Stomach (tissue), 9 donors: Measurements from ENCODE around the gene RMC1. TPM values are rescaled to one million over a fixed set of nuclear protein-coding genes. Genes with fewer than 3 reads are reported as not detected.
"Not testable (repeated sequence)": the region's sequence is repeated elsewhere in the genome, so short reads cannot be mapped to it uniquely, and the experiment has no call there.

ENCODE experiments used
- DNase-seq, 2 donors: peaks; one replicate each; pipeline versions ENCODE4 v3.0.0 to v3.0.0-alpha.2; 2013 to 2019
- H3K27ac ChIP-seq, 5 donors: fragments of 200-600 bp in 4 of 5; sonication (generic) in 4 of 5; one replicate each; pipeline ENCODE4 v1.5.1; 2013 to 2019; ENCODE audit warnings: mild to moderate bottlenecking in 1 of 5, moderate library complexity in 1 of 5
- H3K27me3 ChIP-seq, 3 donors: fragments of 200-600 bp; sonication (generic); one replicate each; pipeline ENCODE4 v1.5.1; 2017 to 2019; ENCODE audit warnings: mixed run types in 1 of 3
- H3K36me3 ChIP-seq, 4 donors: fragments of 200-600 bp; sonication (generic); 1 replicate in 3 of 4; 2 replicates in 1 of 4; pipeline ENCODE4 v1.5.1; 2016 to 2019
- H3K4me1 ChIP-seq, 4 donors: fragments of 200-600 bp; sonication (generic); one replicate each; pipeline ENCODE4 v1.5.1; 2016 to 2019
- H3K4me3 ChIP-seq, 4 donors: fragments of 200-600 bp; sonication (generic) in 3 of 4; one replicate each; pipeline ENCODE4 v1.5.1; 2016 to 2019; ENCODE audit warnings: mild to moderate bottlenecking in 1 of 4
- H3K9me3 ChIP-seq, 4 donors: fragments of 200-600 bp; sonication (generic); one replicate each; pipeline ENCODE4 v1.5.1; 2016 to 2019
- EP300 ChIP-seq: sonication (generic); formaldehyde crosslinking; IDR thresholded peaks from one replicate; pipeline ENCODE4 v1.6.1; 2017; ENCODE audit warnings: antibody characterized with exemption
- POLR2A ChIP-seq, 4 donors: fragments of 450-650 bp; IDR thresholded peaks; one replicate each; pipeline ENCODE4 v1.6.1; 2016; ENCODE audit warnings: antibody characterized with exemption in 4 of 4, control low read depth in 2 of 4, mild to moderate bottlenecking in 1 of 4, moderate library complexity in 1 of 4
- POLR2AphosphoS5 ChIP-seq, 3 donors: sonication (generic); formaldehyde crosslinking; IDR thresholded peaks; one replicate each; pipeline ENCODE4 v1.6.1; 2016; ENCODE audit warnings: antibody characterized with exemption in 3 of 3
- WGBS, 5 donors: extraction: QIAGEN DNeasy Blood & Tissue Kit in 3 of 5; methylation state at CpG; one replicate each; pipeline versions ENCODE4 v1.1.5 to v1.1.7; 2013 to 2018; 5-methylcytosine and 5-hydroxymethylcytosine counted together
- intact Hi-C: fragments of 100-400 bp; cut with DNase I; formaldehyde crosslinking; loops from one replicate; pipeline ENCODE4 v1.15.1; 2023; ENCODE audit warnings: low total_unique reads
- polyA plus RNA-seq, 3 donors: library from polyadenylated mRNA; stranded (reverse); fragments of 200-250 nt; gene quantifications; one replicate each; pipeline ENCODE4 v1.2.3, GENCODE V29; 2013
- total RNA-seq, 5 donors: library from RNA; depleted of rRNA; stranded (reverse); fragments of >200 nt; gene quantifications; one replicate each; pipeline versions ENCODE4 v1.1.0 to v1.2.3, GENCODE V29; 2014 to 2016
- TF ChIP-seq, protein P1 (sequence below), 7 experiments: fragments of 450-650 bp in 4 of 7; fragments of 200-600 bp in 3 of 7; sonication (generic) in 3 of 7; IDR thresholded peaks; one replicate each; pipeline ENCODE4 v1.5.1; 2016 to 2019; ENCODE audit warnings: antibody characterized with exemption in 7 of 7, control low read depth in 2 of 7, mild to moderate bottlenecking in 1 of 7
- donor health status: healthy with polysubstance abuse.
- donor health status: Bipolar disorder and iron deficiency.
- donor health status: healthy.

Gene RMC1
- total and polyA plus RNA-seq, 8 donors: 0.87 to 41.2 (median 31.6) TPM

DNA sequence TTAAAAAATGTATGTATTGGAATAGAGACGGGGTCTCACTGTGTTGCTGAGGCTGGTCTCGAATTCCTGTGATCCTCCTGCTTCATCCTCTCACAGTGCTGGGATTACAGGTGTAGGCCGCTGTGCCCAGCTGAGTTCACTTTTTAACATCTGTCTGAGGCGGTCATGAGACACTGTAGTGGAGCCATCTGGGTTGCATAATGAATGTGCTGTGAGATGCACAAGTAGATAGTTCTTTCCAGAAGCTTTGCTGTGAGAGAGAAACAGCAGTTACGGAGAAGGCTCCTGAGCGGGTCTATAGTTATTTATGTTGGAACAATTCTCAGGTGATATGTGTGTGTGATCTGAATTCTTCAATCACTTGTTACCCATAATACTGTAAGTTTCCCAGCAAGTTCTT is 3.1 kb downstream of the RMC1 start:
- 76 to 93% (median 81%) methylated on average over 6 of the region's 6 CpGs for WGBS, 5 donors
- peaks cover 16 to 53% (median 50%) of the 10 kb centered on the region in 4 donors for H3K36me3 ChIP-seq
- no peaks in the 10 kb centered on the region for H3K9me3 ChIP-seq
- DNase-seq: no peak
- TF ChIP-seq POLR2AphosphoS5 (IDR thresholded peaks at IDR 0.05) (no peak), EP300 (no peak), POLR2A (IDR thresholded peaks at IDR 0.05) (no peak)
- TF ChIP-seq, protein P1, sequence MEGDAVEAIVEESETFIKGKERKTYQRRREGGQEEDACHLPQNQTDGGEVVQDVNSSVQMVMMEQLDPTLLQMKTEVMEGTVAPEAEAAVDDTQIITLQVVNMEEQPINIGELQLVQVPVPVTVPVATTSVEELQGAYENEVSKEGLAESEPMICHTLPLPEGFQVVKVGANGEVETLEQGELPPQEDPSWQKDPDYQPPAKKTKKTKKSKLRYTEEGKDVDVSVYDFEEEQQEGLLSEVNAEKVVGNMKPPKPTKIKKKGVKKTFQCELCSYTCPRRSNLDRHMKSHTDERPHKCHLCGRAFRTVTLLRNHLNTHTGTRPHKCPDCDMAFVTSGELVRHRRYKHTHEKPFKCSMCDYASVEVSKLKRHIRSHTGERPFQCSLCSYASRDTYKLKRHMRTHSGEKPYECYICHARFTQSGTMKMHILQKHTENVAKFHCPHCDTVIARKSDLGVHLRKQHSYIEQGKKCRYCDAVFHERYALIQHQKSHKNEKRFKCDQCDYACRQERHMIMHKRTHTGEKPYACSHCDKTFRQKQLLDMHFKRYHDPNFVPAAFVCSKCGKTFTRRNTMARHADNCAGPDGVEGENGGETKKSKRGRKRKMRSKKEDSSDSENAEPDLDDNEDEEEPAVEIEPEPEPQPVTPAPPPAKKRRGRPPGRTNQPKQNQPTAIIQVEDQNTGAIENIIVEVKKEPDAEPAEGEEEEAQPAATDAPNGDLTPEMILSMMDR (IDR thresholded peaks at IDR 0.05): no peak
- H3K4me3 ChIP-seq: no peak overlapping the region
- no peak overlapping the region for H3K27ac ChIP-seq
- intact Hi-C loops: no loop called here
- H3K27me3 ChIP-seq: no peaks in the 10 kb centered on the region
- peaks cover 18 to 49% (median 35%) of the 10 kb centered on the region in 4 donors for H3K4me1 ChIP-seq

DNA sequence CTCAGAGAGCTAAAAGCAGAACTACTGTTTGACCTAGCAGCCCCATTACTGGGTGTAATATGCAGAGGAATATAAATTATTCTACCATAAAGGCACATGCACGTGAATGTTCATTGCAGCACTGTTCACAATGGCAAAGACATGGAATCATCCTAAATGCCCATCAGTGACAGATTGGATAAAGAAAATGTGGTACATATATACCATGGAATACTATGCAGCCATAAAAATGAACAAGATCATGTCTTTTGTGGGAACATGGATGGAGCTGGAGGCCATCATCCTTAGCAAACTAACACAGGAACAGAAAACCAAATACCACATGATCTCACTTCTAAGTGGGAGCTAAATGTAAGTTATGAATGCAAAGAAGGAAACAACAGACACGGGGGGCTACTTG is 7.6 kb downstream of the RMC1 start:
- H3K27me3 ChIP-seq, intact Hi-C loops, H3K27ac ChIP-seq, DNase-seq, H3K4me3 ChIP-seq, H3K9me3 ChIP-seq: not testable (repeated sequence)
- peaks cover 21 to 95% (median 91%) of the 10 kb centered on the region in 4 donors for H3K36me3 ChIP-seq
- WGBS, 5 donors: 95 to 100% (median 96%) methylated on average over 2 of the region's 2 CpGs
- H3K4me1 ChIP-seq: peaks cover 0 to 28% (median 11%) of the 10 kb centered on the region in 4 donors

DNA sequence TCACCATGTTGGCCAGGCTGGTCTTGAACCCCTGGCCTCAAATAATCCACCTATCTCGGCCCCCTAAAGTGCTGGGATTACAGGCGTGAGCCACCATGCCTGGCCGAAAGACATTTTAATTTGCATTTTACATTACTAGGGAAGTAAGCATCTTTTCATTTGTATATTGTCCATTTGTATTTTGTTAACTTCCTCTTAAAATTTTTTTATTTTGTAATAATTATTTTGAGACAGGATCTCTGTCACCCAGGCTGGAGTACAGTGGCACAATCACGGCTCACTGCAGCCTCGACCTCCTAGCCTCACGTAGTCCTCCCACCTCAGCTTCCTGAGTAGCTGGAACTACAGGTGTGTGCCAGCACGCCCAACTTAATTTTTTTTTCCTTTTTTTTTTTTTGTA is 8.9 kb downstream of the RMC1 start:
- Histone ChIP-seq H3K36me3 (peaks cover 23 to 98% (median 94%) of the 10 kb centered on the region in 4 donors), H3K4me1 (peaks cover 0 to 22% (median 10%) of the 10 kb centered on the region in 4 donors)
- H3K9me3 ChIP-seq, H3K27me3 ChIP-seq, H3K4me3 ChIP-seq, DNase-seq, intact Hi-C loops, H3K27ac ChIP-seq: not testable (repeated sequence)
- 86 to 91% (median 90%) methylated on average over 7 of the region's 7 CpGs for WGBS, 5 donors

DNA sequence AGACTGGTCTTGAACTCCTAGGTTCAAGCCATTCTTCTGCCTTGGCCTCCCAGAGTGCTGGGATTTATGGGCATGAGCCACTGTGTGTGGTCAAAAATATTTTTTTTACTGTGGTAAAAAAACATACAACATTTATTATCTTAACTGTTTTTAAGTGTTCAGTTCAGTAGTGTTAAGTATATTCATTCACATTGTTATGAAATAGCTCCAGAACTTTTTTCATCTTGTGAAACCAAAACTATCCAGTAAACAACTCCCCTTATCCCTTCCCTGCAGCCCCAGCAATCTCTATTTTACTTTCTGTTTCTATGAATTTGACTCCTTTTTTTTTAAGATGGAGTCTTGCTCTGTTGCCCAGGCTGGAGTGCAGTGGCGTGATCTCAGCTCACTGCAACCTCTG is 9.3 kb downstream of the RMC1 start:
- Histone ChIP-seq H3K4me3 (no peak overlapping the region), H3K4me1 (peaks cover 0 to 18% (median 10%) of the 10 kb centered on the region in 4 donors), H3K36me3 (peaks cover 23 to 98% (median 94%) of the 10 kb centered on the region in 4 donors), H3K27me3 (no peaks in the 10 kb centered on the region), H3K27ac (no peak overlapping the region), H3K9me3 (no peaks in the 10 kb centered on the region)
- 94 to 100% (median 100%) methylated on average over 1 of the region's 1 CpG for WGBS, 5 donors
- DNase-seq: no peak
- intact Hi-C loops: no loop called here
- TF ChIP-seq POLR2A (IDR thresholded peaks at IDR 0.05) (no peak), POLR2AphosphoS5 (IDR thresholded peaks at IDR 0.05) (no peak), EP300 (no peak)
- TF ChIP-seq, protein P1 (IDR thresholded peaks at IDR 0.05): no peak

DNA sequence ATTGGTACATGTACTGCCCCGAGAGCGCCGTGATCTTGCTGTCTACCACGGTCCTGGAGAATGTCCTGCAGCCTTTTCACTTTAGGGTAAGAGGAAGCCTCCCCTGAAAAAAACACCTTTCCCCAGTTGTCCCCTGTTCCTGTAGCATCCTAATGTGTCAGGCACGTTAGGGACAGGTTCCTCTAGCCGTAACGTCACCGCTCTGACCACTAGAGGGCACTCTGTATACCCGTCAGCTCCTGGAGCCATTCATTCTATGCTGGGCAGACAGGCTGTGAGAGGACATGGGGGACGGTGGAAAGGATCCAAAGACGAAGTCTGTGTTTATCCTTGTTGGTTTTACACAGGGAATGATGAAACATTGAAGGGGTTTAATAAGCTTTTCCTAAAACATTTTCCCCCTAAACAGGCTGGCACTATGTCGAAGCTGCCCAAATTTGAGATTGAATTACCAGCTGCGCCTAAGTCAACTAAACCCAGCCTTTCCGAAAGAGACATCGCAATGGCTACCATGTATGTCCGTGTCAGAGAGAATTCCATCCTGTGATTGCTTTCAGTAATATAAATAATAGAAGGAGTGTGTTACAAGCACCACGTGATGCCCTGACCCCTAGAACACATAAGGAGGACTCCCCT is 12.7 kb downstream of the RMC1 start:
- Histone ChIP-seq H3K4me1 (peaks cover 0 to 14% (median 8%) of the 10 kb centered on the region in 4 donors), H3K9me3 (no peaks in the 10 kb centered on the region), H3K27ac (no peak overlapping the region), H3K4me3 (no peak overlapping the region), H3K27me3 (no peaks in the 10 kb centered on the region), H3K36me3 (peaks cover 38 to 98% (median 95%) of the 10 kb centered on the region in 4 donors)
- 39 to 45% (median 43%) methylated on average over 17 of the region's 17 CpGs for WGBS, 5 donors
- intact Hi-C loops: no loop called here
- DNase-seq: peak; percentile 77 to 92
- TF ChIP-seq, protein P1 (IDR thresholded peaks at IDR 0.05): peak in 5 of 7 experiments; percentile 71 to 79 (median 72)
- TF ChIP-seq EP300 (no peak), POLR2AphosphoS5 (IDR thresholded peaks at IDR 0.05) (peak in 1 of 3 donors; percentile 74)
